ENCODE data around the gene IL21R.

DNA sequence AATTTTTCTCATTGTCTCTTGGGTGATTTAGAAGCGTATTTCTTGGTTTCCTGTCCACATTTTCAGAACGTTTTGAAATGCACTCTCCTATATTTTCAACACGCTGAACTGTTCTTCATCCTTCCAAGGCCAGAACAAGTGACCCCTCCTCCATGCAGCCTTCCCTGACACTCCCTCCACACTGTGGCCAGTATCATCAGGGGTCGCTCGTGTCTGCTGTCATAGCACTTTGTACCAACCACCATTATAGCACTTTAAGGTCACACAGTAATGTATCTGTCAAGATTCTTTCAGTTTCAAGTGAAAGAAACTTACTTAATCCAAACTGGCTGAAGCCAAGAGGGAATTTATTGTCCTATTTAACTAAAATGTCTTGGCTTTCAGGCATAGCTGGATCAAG is 17.5 kb upstream of the IL21R start:
- TF ChIP-seq, protein P1, sequence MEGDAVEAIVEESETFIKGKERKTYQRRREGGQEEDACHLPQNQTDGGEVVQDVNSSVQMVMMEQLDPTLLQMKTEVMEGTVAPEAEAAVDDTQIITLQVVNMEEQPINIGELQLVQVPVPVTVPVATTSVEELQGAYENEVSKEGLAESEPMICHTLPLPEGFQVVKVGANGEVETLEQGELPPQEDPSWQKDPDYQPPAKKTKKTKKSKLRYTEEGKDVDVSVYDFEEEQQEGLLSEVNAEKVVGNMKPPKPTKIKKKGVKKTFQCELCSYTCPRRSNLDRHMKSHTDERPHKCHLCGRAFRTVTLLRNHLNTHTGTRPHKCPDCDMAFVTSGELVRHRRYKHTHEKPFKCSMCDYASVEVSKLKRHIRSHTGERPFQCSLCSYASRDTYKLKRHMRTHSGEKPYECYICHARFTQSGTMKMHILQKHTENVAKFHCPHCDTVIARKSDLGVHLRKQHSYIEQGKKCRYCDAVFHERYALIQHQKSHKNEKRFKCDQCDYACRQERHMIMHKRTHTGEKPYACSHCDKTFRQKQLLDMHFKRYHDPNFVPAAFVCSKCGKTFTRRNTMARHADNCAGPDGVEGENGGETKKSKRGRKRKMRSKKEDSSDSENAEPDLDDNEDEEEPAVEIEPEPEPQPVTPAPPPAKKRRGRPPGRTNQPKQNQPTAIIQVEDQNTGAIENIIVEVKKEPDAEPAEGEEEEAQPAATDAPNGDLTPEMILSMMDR (IDR thresholded peaks at IDR 0.05), result no peak
- TF ChIP-seq POLR2A (IDR thresholded peaks at IDR 0.05) (no peak), POLR2AphosphoS5 (IDR thresholded peaks at IDR 0.05) (no peak), EP300 (IDR thresholded peaks at IDR 0.05) (no peak)

All from suprapubic skin (tissue), 4 donors.